GM12878 (cell line): ENCODE measurements around the gene HP1BP3. TPM values are rescaled to one million over a fixed set of nuclear protein-coding genes. Genes with fewer than 3 reads are reported as not detected.

Source experiments
- ATAC-seq: fragments of 200-7000 bp; cut with Tn5 transposase; 3 replicates; pipeline ENCODE4 v1.9.1; 2020; ENCODE audit warnings: mild to moderate bottlenecking, moderate library complexity
- BruUV-seq: library from RNA; stranded (reverse); fragments of 400-500 nt; replicated peaks from 2 replicates; lab custom pipeline; 2021; lab: Mats Ljungman, UMichigan
- CTCF ChIA-PET: fragments of 300-600 bp; sonication (Branson Sonifier 250); formaldehyde crosslinking; extraction: SDS; loops from one replicate; lab custom pipeline; 2021; ENCODE audit warnings: inconsistent platforms; lab: Yijun Ruan, JAX
- POLR2A ChIA-PET: fragments of 350-600 bp; formaldehyde crosslinking; extraction: SDS; loops from one replicate; lab custom pipeline; 2021; ENCODE audit warnings: inconsistent platforms; lab: Charles Lee
- RAD21 ChIA-PET: fragments of 300-600 bp; sonication (Branson Sonifier 250); formaldehyde crosslinking; loops from one replicate; lab custom pipeline; 2023; ENCODE audit warnings: antibody characterized with exemption; ENCODE audit not compliant: unreplicated experiment; lab: Charles Lee
- SMC1A ChIA-PET: fragments of 300-600 bp; sonication (Branson Sonifier 250); formaldehyde crosslinking; loops from one replicate; lab custom pipeline; 2023; ENCODE audit not compliant: unreplicated experiment, uncharacterized antibody; lab: Charles Lee
- DNase-seq: peaks from one replicate; pipeline ENCODE4 v3.0.0-alpha.2; 2011; ENCODE audit warnings: low read depth, low spot score
- FAIRE-seq: peaks from 3 replicates; lab custom pipeline; 2011; peaks lifted over from hg19 to GRCh38; lab: Jason Lieb, UNC
- H2AFZ ChIP-seq: 2 replicates; pipeline ENCODE4 v1.6.0; 2011; ENCODE audit warnings: low read depth, low read length, control low read depth; ENCODE audit not compliant: control insufficient read depth
- H3K27ac ChIP-seq: 2 replicates; pipeline ENCODE4 v1.5.1; 2011; ENCODE audit warnings: control low read depth; ENCODE audit not compliant: control insufficient read depth, insufficient read depth
- H3K27me3 ChIP-seq, 2 experiments: replicated peaks in 1 of 2; 2 replicates each; pipeline versions ENCODE4 v1.6.0 to v1.6.1; 2011; ENCODE audit warnings: low read length in 1 of 2; ENCODE audit not compliant: control insufficient read depth in 2 of 2, insufficient read depth in 2 of 2
- H3K36me3 ChIP-seq, 2 experiments: 2 replicates each; pipeline ENCODE4 v1.5.1; 2011; ENCODE audit warnings: low read length in 1 of 2; ENCODE audit not compliant: control insufficient read depth in 2 of 2, insufficient read depth in 2 of 2
- H3K4me1 ChIP-seq: 2 replicates; pipeline ENCODE4 v1.6.1; 2011; ENCODE audit warnings: mild to moderate bottlenecking, low read length, moderate library complexity, mixed read lengths; ENCODE audit not compliant: control insufficient read depth, insufficient read depth
- H3K4me2 ChIP-seq: 2 replicates; pipeline ENCODE4 v1.6.0; 2011; ENCODE audit warnings: control low read depth; ENCODE audit not compliant: control insufficient read depth, insufficient read depth
- H3K4me3 ChIP-seq: fragments of 200-600 bp; sonication (generic); 2 replicates; pipeline ENCODE4 v1.5.1; 2016
- H3K79me2 ChIP-seq: 2 replicates; pipeline ENCODE4 v1.6.0; 2011; ENCODE audit warnings: low read length; ENCODE audit not compliant: control insufficient read depth, insufficient read depth
- H3K9ac ChIP-seq: 2 replicates; pipeline ENCODE4 v1.8.0; 2011; ENCODE audit warnings: low read length, control low read depth, mixed read lengths; ENCODE audit not compliant: control insufficient read depth, insufficient read depth
- H3K9me3 ChIP-seq: replicated peaks from 3 replicates; pipeline ENCODE4 v1.5.1; 2011; ENCODE audit warnings: mild to moderate bottlenecking, low read length; ENCODE audit not compliant: control insufficient read depth, insufficient read depth
- H4K20me1 ChIP-seq: 2 replicates; pipeline ENCODE4 v1.6.0; 2011; ENCODE audit not compliant: control insufficient read depth, insufficient read depth
- ETV6 ChIP-seq, 2 experiments: fragments of 450-650 bp in 1 of 2; IDR thresholded peaks in 1 of 2; conservative IDR thresholded peaks in 1 of 2; 2 replicates each; pipeline ENCODE4 v1.6.1; 2014; ENCODE audit warnings: antibody characterized with exemption in 1 of 2, borderline replicate concordance in 1 of 2, low read depth in 1 of 2, mild to moderate bottlenecking in 1 of 2, moderate library complexity in 1 of 2
- HDAC2 ChIP-seq: fragments of 200-600 bp; sonication (generic); IDR thresholded peaks from 2 replicates; pipeline ENCODE4 v1.6.1; 2017
- KAT2A ChIP-seq: conservative IDR thresholded peaks from 2 replicates; pipeline ENCODE4 v1.6.1; 2011; ENCODE audit warnings: low read depth, low read length; ENCODE audit not compliant: control insufficient read depth
- PAX5 ChIP-seq: IDR thresholded peaks from 2 replicates; pipeline ENCODE4 v1.6.1; 2011; ENCODE audit warnings: low read depth, low read length, borderline replicate concordance
- POLR2A ChIP-seq: IDR thresholded peaks from 2 replicates; pipeline ENCODE4 v1.6.1; 2011; ENCODE audit warnings: low read depth, mild to moderate bottlenecking, low read length
- POLR2AphosphoS2 ChIP-seq: IDR thresholded peaks from 2 replicates; pipeline ENCODE4 v1.6.1; 2011; ENCODE audit warnings: low read depth, mild to moderate bottlenecking, low read length, improper control_type of control experiment, moderate library complexity
- RAD51 ChIP-seq: fragments of 450-650 bp; IDR thresholded peaks from 2 replicates; pipeline ENCODE4 v1.6.1; 2016; ENCODE audit warnings: moderate library complexity, mild to moderate bottlenecking, inconsistent platforms
- RCOR1 ChIP-seq: conservative IDR thresholded peaks from 2 replicates; pipeline ENCODE4 v1.6.1; 2012; ENCODE audit warnings: low read depth, low read length, improper control_type of control experiment
- SMC3 ChIP-seq: IDR thresholded peaks from 2 replicates; pipeline ENCODE4 v1.6.1; 2011; ENCODE audit warnings: low read length, improper control_type of control experiment, borderline replicate concordance
- SRF ChIP-seq, 2 experiments: IDR thresholded peaks; 2 replicates each; pipeline ENCODE4 v1.6.1; 2011; ENCODE audit warnings: low read depth in 2 of 2, low read length in 2 of 2, mild to moderate bottlenecking in 1 of 2, moderate library complexity in 1 of 2
- USF2 ChIP-seq: IDR thresholded peaks from 2 replicates; pipeline ENCODE4 v1.6.1; 2011; ENCODE audit warnings: low read depth, low read length, improper control_type of control experiment, borderline replicate concordance
- YY1 ChIP-seq: IDR thresholded peaks from 2 replicates; pipeline ENCODE4 v1.6.1; 2011; ENCODE audit warnings: low read depth, mild to moderate bottlenecking, low read length
- WGBS: methylation state at CpG from one replicate; pipeline ENCODE4 v1.1.6; 2016; ENCODE audit warnings: low lambda C conversion rate; ENCODE audit not compliant: insufficient replicate concordance, insufficient coverage; ENCODE audit errors: missing lambda C conversion rate; 5-methylcytosine and 5-hydroxymethylcytosine counted together
- in situ Hi-C: fragments of 300-500 bp; cut with MboI; formaldehyde crosslinking; loops from 9 replicates; pipeline ENCODE4 v1.14.3; 2018; ENCODE audit warnings: mixed read lengths
- intact Hi-C: fragments of 100-400 bp; cut with micrococcal nuclease; formaldehyde crosslinking; loops from one replicate; pipeline ENCODE4 v1.14.2; 2022; ENCODE audit not compliant: unreplicated experiment
- polyA plus RNA-seq, 11 experiments: library from polyadenylated mRNA; depleted of rRNA in 4 of 11; unstranded in 6 of 11; stranded (reverse) in 5 of 11; fragments of >200 nt; fragmentation: Nextera tagmentation in 4 of 11; fragmentation: Illumina TruSeq in 1 of 11; extraction: Ambion mirVana in 4 of 11; extraction: Trizol in 1 of 11; gene quantifications; 1 replicate in 1 of 11; 2 replicates in 10 of 11; pipeline versions ENCODE4 v1.2.1 to v1.2.3, GENCODE V29; 2011 to 2016; ENCODE audit warnings: inconsistent platforms in 2 of 11, missing spikeins in 2 of 11, low read depth in 1 of 11
- total RNA-seq, 4 experiments: library from RNA; depleted of rRNA in 3 of 4; stranded (reverse); fragments of >200 nt in 3 of 4; fragmentation: Illumina TruSeq in 1 of 4; extraction: Trizol in 1 of 4; gene quantifications; 2 replicates each; pipeline versions ENCODE4 v1.2.1 to v1.2.3, GENCODE V29; 2013 to 2021

The HP1BP3 gene
- total and polyA plus RNA-seq, 10 of the 15 experiments (the other 5 are each of a cell fraction or from before 2014, with no cell fraction given), result 32.6 to 188 (median 133) TPM

GRCh38 chr1:20729990-20730689 is 57.0 kb downstream of the HP1BP3 start:
- no TSS peak for BruUV-seq
- 0 out of 2 replicates have a peak, but pooled peaks cover 2% of the 10 kb centered on the region for H4K20me1 ChIP-seq
- no peak for ATAC-seq
- H3K27me3 ChIP-seq, result peaks cover 8 to 9% of the 10 kb centered on the region in 2 experiments; a peak in 3 of 4 replicates
- H3K9ac ChIP-seq, result no peak overlapping the region
- no peaks in the 10 kb centered on the region for H3K9me3 ChIP-seq
- SMC1A ChIA-PET, result no interaction called here
- FAIRE-seq, result no peak
- RAD21 ChIA-PET, result interaction anchor here (1.5 to 2.3 kb wide), 2 partner anchors 33 to 465 kb away, joined by 6 read pairs; no protein-coding TSS in a partner anchor
- DNase-seq, result no peak
- TF ChIP-seq KAT2A (no peak), POLR2AphosphoS2 (no peak), PAX5 (no peak), RAD51 (no peak), RCOR1 (no peak), SMC3 (no peak), SRF (IDR thresholded peaks at IDR 0.05; ENCODE audit: low read depth in 2 of 2, low read length in 2 of 2) (no peak), ETV6 (conservative IDR thresholded peaks at IDR 0.05 in 1 of 2, IDR thresholded peaks at IDR 0.05 in 1 of 2; ENCODE audit: borderline replicate concordance in 1 of 2, low read depth in 1 of 2) (no peak), YY1 (no peak), HDAC2 (no peak), USF2 (no peak), POLR2A (no peak)
- in situ Hi-C loops (no loop called here), intact Hi-C loops (no loop called here)
- H3K36me3 ChIP-seq, result no peaks in the 10 kb centered on the region
- no peak overlapping the region for H3K4me3 ChIP-seq
- H3K27ac ChIP-seq, result no peak overlapping the region
- POLR2A ChIA-PET, result interaction anchor here (0.7 to 2.8 kb wide), 2 partner anchors 57 to 68 kb away, joined by 3 to 7 read pairs; partner anchors contain the start of gene HP1BP3
- H3K4me1 ChIP-seq, result peaks cover 10% of the 10 kb centered on the region
- H3K79me2 ChIP-seq, result no peaks in the 10 kb centered on the region
- 22% methylated on average over 18 of the region's 19 CpGs for WGBS
- H3K4me2 ChIP-seq, result no peak overlapping the region
- CTCF ChIA-PET, result interaction anchor here (1.0 kb wide), 1 partner anchor 33 kb away, joined by 4 read pairs; no protein-coding TSS in a partner anchor
- no peak overlapping the region for H2AFZ ChIP-seq
